Right lobe of liver (tissue), 6 donors: ENCODE data around the gene WDR45B. TPM values are rescaled to one million over a fixed set of nuclear protein-coding genes. Genes with fewer than 3 reads are reported as not detected.

Experiments used
- ATAC-seq, 4 donors: fragments of 200-7000 bp; cut with Tn5 transposase; one replicate each; pipeline ENCODE4 v1.9.1; 2020; ENCODE audit warnings: mild to moderate bottlenecking in 4 of 4, moderate library complexity in 4 of 4
- DNase-seq, 3 donors: peaks; one replicate each; pipeline ENCODE4 v3.0.0-alpha.2; 2020
- H3K27ac ChIP-seq, 3 donors: fragments of 200-600 bp; one replicate each; pipeline ENCODE4 v1.8.0; 2022
- H3K27me3 ChIP-seq, 2 donors: fragments of 200-600 bp; one replicate each; pipeline ENCODE4 v1.8.0; 2022
- H3K36me3 ChIP-seq, 4 donors: fragments of 200-600 bp; sonication (generic) in 1 of 4; one replicate each; pipeline versions ENCODE4 v1.5.1 to v1.8.0; 2017 to 2022; ENCODE audit warnings: control low read depth in 1 of 4
- H3K4me1 ChIP-seq, 4 donors: fragments of 200-600 bp; sonication (generic) in 1 of 4; one replicate each; pipeline versions ENCODE4 v1.5.1 to v1.8.0; 2017 to 2022; ENCODE audit warnings: control low read depth in 1 of 4
- H3K4me3 ChIP-seq, 3 donors: fragments of 200-600 bp; one replicate each; pipeline ENCODE4 v1.8.0; 2022
- H3K9me3 ChIP-seq, 4 donors: fragments of 200-600 bp; sonication (generic) in 1 of 4; one replicate each; pipeline versions ENCODE4 v1.5.1 to v1.8.0; 2017 to 2022; ENCODE audit warnings: control low read depth in 1 of 4
- CTCF ChIP-seq, 4 donors: fragments of 200-600 bp in 3 of 4; fragments of 450-650 bp in 1 of 4; IDR thresholded peaks; one replicate each; pipeline versions ENCODE4 v1.5.1 to v1.8.0; 2016 to 2022; ENCODE audit warnings: antibody characterized with exemption in 4 of 4, mild to moderate bottlenecking in 2 of 4
- POLR2A ChIP-seq: fragments of 450-650 bp; IDR thresholded peaks from one replicate; pipeline ENCODE4 v1.6.1; 2017; ENCODE audit warnings: antibody characterized with exemption, mild to moderate bottlenecking
- WGBS: methylation state at CpG from one replicate; pipeline ENCODE4 v1.1.6; 2018; ENCODE audit warnings: low coverage, low lambda C conversion rate; ENCODE audit not compliant: insufficient coverage; ENCODE audit errors: missing lambda C conversion rate; 5-methylcytosine and 5-hydroxymethylcytosine counted together
- intact Hi-C, 2 donors: fragments of 100-400 bp; cut with DNase I; formaldehyde crosslinking; loops; one replicate each; pipeline versions ENCODE4 v1.11.2 to v1.14.1; 2022
- total RNA-seq, 6 experiments: library from RNA; depleted of rRNA in 2 of 6; stranded (reverse); fragments of >200 nt in 2 of 6; fragmentation: NEBNext Ultra II Directional in 3 of 6; extraction: Animal tissue kit (Norgen Biotek cat#: 25700) in 3 of 6; gene quantifications; one replicate each; pipeline versions ENCODE4 v1.1.0 to v1.2.4, GENCODE V29; 2016 to 2023
- donor health status: DM: no; HTN: yes; CAD: no.
- donor health status: DM: no; HTN: no; CAD: no.
- donor health status: DM: no; HTN: no; CAD: no.
- donor health status: DM: no; HTN: yes; CAD: no.
- donor health status: DM: no; HTN: yes; CAD: no.

Gene WDR45B
- total RNA-seq, 6 experiments from 2014 or later, result 27.7 to 40.7 (median 31.6) TPM

- H3K9me3 ChIP-seq, result no peaks in the 10 kb centered on the region
- H3K27ac ChIP-seq, result no peak overlapping the region
- no peak for DNase-seq
- ATAC-seq, result no peak
- H3K27me3 ChIP-seq, result no peaks in the 10 kb centered on the region
- H3K4me1 ChIP-seq, result no peaks in the 10 kb centered on the region
- TF ChIP-seq CTCF (IDR thresholded peaks at IDR 0.05), result no peak
- no peak for TF ChIP-seq POLR2A
- peaks cover 0 to 64% (median 9%) of the 10 kb centered on the region in 4 donors for H3K36me3 ChIP-seq
- H3K4me3 ChIP-seq, result no peak overlapping the region
- 78% methylated on average over 11 of the region's 22 CpGs for WGBS
- intact Hi-C loops, result no loop called here
These were observed 32.1 kb downstream of the WDR45B start for GRCh38 chr17:82616021-82616711.

GRCh38 chr17:82615084-82616020 lies 32.9 kb downstream of the WDR45B start:
- Histone ChIP-seq H3K27ac (no peak overlapping the region), H3K4me3 (no peak overlapping the region), H3K4me1 (no peaks in the 10 kb centered on the region), H3K9me3 (no peaks in the 10 kb centered on the region), H3K27me3 (no peaks in the 10 kb centered on the region), H3K36me3 (peaks cover 0 to 56% (median 9%) of the 10 kb centered on the region in 4 donors)
- DNase-seq (no peak), ATAC-seq (peak in 1 of 4 donors; percentile 29)
- WGBS, result 90% methylated on average over 25 of the region's 45 CpGs
- intact Hi-C loops, result no loop called here
- no peak for TF ChIP-seq POLR2A
- TF ChIP-seq CTCF (IDR thresholded peaks at IDR 0.05), result no peak

GRCh38 chr17:82614095-82614631 lies 34.1 kb downstream of the WDR45B start:
- intact Hi-C loops, result no loop called here
- no CpG with 5 or more reads among the region's 22 CpGs for WGBS
- Histone ChIP-seq H3K27me3 (no peaks in the 10 kb centered on the region), H3K4me1 (no peaks in the 10 kb centered on the region), H3K27ac (no peak overlapping the region), H3K9me3 (no peaks in the 10 kb centered on the region), H3K36me3 (peaks cover 0 to 44% (median 9%) of the 10 kb centered on the region in 4 donors), H3K4me3 (no peak overlapping the region)
- TF ChIP-seq CTCF (IDR thresholded peaks at IDR 0.05) (no peak), POLR2A (no peak)
- DNase-seq (no peak), ATAC-seq (no peak)

- intact Hi-C loops, result no loop called here
- peaks cover 0 to 37% (median 8%) of the 10 kb centered on the region in 4 donors for H3K36me3 ChIP-seq
These were observed 34.8 kb downstream of the WDR45B start for GRCh38 chr17:82613283-82614094.

More at GRCh38 chr17:82613283-82614094, 34.8 kb downstream of the WDR45B start:
- 98% methylated on average over 11 of the region's 37 CpGs for WGBS
- Histone ChIP-seq H3K27ac (no peak overlapping the region), H3K27me3 (no peaks in the 10 kb centered on the region), H3K4me3 (no peak overlapping the region), H3K9me3 (no peaks in the 10 kb centered on the region), H3K4me1 (no peaks in the 10 kb centered on the region)
- ATAC-seq, result peak in 2 of 4 donors; percentile 8 to 27
- TF ChIP-seq POLR2A (no peak), CTCF (IDR thresholded peaks at IDR 0.05) (no peak)
- no peak for DNase-seq
